ENCODE results near the gene OLIG2. TPM values are rescaled to one million over a fixed set of nuclear protein-coding genes. Genes with fewer than 3 reads are reported as not detected.

OLIG2 gene
- total and polyA plus RNA-seq, 2 experiments from 2014 or later: 0.15 to 1.4 TPM

- TF ChIP-seq ZNF462 (CRISPR knock-in tag; IDR thresholded peaks at IDR 0.05) (no peak), NANOG (IDR thresholded peaks at IDR 0.05; ENCODE audit: borderline replicate concordance) (no peak), REST (IDR thresholded peaks at IDR 0.05; ENCODE audit: unreplicated experiment) (no peak), CTCF (conservative IDR thresholded peaks at IDR 0.05; ENCODE audit: low read depth in 2 of 2) (no peak)
These were observed 20.7 kb downstream of the OLIG2 start (continued) for GRCh38 chr21:33046455-33046854.
